CD4-positive, alpha-beta T cell treated with Interleukin-15 for 4 hours (primary cell): ENCODE data around the gene HECTD1.
"Not testable (repeated sequence)": the region's sequence is repeated elsewhere in the genome, so short reads cannot be mapped to it uniquely, and the experiment has no call there.

Experiments
- DNase-seq: peaks from one replicate; pipeline ENCODE4 v3.0.0-alpha.2; 2020; ENCODE audit warnings: low spot score

HECTD1 gene

DNA sequence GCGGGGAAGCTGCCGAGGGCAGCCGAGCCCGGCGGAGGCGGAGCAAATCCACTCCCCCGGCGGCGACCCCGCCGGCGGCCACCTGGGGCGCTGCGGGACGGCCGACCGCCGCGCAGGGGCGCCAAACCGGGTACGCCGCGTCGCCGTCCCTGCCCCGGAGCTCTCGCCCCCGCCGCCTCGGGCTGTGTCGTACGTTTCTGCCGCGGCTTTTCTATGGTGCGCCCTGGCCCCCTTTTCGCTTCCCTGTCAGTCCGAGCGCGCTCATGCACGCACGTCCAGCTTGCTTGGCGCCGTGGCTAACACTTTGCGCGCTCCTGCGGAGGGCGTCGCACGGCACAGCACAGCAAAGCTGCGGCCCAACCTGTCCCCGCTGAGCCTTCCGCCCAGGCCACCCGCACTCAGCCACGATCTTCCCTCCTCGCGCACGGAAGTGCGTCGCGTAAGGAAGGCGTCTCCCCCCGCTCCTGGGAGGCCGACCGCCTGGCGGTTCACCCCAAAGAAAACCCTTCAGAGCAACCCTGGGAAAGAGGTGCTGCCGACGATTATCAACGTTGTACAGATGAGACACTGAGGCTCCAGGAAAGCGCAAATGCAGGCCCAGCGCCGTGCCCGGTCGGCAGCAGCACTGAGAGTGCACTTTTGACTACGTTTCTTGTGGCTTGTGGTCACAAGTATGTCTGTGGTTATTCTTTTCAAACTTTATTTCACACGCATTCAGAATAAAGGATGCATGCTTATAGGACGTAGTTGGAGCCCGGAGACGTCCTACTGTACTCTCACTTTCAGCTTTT, at the start of gene HECTD1:
TSS of gene HECTD1 (minus strand) at position 39 of the 791 bp plus-strand sequence. CDS start 1,857 bp downstream, outside the sequence.
- peak; percentile 88 for DNase-seq

DNA sequence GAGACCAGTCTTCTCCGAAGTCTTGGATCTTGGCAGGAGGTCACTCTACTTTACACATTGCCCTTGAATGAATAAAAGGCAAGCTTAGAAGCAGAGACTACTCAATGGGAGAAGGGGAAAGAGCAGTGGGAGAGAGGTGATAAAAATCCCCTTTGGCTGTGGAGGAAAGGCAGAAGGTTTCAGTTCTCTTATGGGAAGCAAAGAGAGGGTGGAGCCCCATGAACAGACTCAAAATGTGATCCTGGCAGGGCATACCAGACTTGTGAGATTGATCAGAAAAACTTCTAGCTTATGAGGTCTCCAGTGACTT, 49.6 kb upstream of the HECTD1 start:
- no peak for DNase-seq

- no peak for DNase-seq
Observed at GRCh38 chr14:31256534-31257243, 49.1 kb upstream of the HECTD1 start.

DNA sequence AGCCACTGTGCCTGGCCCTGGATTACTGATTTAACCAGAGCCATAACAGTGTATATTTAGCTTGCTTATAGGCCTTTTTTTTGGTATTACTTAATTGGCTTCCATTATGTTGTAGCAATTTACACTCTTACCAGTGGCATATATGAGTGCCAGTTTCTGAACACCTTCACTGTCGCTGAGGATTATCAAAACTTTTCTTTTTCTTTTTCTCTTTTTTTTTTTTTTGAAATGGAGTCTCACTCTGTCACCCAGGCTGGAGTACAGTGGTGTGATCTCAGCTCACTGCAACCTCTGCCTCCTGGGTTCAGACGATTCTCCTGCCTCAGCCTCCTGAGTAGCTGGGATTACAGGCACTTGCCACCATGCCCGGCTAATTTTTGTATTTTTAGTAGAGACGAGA, 48.3 kb upstream of the HECTD1 start:
- not testable (repeated sequence) for DNase-seq

DNA sequence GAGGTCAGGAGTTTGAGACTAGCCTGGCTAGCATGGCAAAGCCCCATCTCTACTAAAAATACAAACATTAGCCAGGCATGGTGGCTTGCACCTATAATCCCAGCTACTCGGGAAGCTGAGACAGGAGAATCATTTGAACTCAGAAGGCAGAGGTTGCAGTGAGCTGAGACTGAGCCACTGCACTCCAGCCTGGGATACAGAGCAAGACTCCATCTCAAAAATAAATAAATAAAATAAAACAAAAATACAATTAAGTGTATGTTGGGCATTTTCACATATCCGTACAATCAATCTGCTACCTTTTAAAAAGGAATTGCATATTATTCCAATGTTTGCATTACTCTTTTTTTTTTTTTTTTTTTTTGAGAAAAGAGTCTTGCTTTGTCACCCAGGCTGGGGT, 47.7 kb upstream of the HECTD1 start:
- no peak for DNase-seq

DNA sequence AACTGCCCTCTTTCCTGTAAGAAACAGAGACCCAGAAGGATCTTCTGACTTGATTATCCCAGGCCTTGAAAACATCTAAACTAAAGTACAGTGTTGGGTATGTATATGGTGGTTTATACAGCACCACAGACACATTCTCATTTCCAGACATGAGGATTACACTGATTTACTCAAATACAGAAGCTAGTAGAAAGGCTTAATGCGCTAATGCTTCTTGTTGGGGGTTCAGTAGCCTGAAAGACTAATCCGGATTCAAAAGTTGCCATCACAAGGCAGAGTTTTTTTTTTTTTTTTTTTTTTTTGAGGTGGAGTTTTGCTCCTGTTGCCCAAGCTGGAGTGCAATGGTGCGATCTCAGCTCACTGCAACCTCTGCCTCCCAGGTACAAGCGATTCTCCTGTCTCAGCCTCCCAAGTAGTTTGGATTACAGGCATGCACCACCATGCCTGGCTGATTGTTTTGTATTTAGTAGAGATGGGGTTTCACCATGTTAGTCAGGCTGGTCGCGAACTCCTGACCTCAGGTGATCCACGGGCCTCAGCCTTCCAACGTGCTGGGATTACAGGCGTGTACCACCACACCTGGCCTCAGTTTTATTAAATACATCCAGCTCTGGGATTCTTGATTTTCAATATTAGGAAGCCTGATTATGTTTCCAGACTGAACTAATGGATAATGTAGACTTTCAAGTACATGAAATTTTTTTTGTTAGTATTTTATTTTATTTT, 46.3 kb upstream of the HECTD1 start:
- no peak for DNase-seq

DNA sequence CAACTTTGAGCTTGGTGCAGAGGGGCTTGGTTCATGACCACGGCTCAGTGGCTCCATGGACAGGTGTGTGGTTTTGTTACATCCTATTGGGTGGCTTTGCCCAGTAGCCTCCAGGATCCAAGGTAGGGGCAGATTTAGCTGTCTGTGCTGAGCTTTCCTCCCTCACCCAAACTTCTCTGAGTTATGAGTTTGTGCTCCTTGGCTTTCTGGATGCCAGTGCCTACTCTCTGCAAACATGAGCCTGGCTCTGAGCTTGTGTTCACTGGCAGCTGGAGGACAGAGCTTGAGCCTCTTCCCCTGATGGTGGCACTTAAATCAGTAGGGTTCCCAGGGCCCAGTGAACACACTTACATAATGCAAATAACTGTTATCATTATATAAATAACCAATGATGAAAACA, 45.3 kb upstream of the HECTD1 start:
- DNase-seq: no peak

DNA sequence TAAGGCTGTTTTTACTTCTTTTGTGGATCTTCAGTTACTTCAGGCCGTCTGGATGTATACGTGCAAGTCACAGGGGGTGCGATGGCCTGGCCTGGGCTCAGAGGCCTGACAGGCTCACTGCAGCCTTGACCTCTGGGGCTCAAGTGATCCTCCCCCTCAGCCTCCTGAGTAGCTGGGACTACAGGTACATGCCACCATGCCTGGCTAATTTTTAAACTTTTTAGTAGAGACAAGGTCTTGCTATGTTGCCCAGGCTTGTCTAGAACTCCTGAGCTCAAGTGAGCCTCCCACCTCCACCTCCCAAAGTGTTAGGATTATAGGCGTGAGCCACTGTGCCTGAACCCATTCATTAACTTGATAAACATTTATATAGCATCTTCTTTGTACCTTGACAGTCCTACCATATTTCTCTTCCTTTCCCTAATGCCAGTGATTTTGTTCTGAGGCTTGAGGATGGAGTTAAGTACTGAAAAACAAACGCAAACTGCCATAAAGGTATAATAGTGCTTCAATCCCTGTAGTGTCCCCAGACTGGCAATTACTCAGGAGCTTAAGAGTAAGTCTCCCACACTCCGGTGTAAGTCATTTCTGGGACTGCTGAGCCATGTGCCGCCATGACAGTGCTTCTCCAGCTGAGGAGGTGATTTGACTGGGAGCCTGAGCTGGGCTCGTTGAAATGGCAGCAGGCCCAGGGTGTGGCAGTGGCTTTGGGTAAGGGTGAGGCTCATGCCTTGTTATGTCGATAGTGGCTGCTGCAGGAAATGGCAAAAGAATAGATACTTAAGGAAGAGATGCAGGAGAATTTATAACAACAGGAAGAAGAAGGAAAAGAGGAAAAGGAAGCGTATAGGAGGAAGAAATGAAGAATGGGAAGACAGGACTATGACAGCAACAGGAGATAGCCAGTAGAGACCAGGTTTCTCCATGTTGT, 43.7 kb upstream of the HECTD1 start:
- DNase-seq: no peak

- no peak for DNase-seq
Observed at GRCh38 chr14:31244626-31245025, 37.0 kb upstream of the HECTD1 start.

GRCh38 chr14:31243860-31244259, 36.3 kb upstream of the HECTD1 start:
- DNase-seq: no peak

- not testable (repeated sequence) for DNase-seq
Observed at GRCh38 chr14:31242161-31242940, 34.8 kb upstream of the HECTD1 start.

GRCh38 chr14:31241450-31242114, 34.0 kb upstream of the HECTD1 start:
- DNase-seq: no peak

- no peak for DNase-seq
Observed at GRCh38 chr14:31239741-31240140, 32.1 kb upstream of the HECTD1 start.

GRCh38 chr14:31235462-31235861, 27.9 kb upstream of the HECTD1 start:
- no peak for DNase-seq

DNA sequence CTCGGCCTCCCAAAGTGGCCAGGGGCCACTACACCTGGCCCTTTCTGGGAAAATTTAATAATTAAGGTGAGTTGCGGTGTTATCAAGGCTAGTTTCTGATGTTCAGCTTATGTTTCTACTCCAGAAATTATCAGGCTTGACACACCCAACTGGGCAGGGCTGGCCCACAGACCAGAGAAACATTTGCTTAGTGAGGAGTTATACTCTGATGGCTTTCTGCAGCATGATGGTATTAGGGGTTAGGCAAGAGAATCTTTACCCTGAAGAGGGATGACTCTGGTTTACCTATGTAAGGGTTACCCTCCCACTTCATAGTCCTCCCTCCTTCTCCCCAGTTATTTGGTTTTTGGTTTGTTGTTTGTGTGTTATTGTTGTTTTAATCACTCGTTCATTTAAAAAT, 24.5 kb upstream of the HECTD1 start:
- DNase-seq: no peak

- not testable (repeated sequence) for DNase-seq
Observed at GRCh38 chr14:31231272-31231671, 23.7 kb upstream of the HECTD1 start.

GRCh38 chr14:31230573-31230958, 23.0 kb upstream of the HECTD1 start:
- DNase-seq: no peak

DNA sequence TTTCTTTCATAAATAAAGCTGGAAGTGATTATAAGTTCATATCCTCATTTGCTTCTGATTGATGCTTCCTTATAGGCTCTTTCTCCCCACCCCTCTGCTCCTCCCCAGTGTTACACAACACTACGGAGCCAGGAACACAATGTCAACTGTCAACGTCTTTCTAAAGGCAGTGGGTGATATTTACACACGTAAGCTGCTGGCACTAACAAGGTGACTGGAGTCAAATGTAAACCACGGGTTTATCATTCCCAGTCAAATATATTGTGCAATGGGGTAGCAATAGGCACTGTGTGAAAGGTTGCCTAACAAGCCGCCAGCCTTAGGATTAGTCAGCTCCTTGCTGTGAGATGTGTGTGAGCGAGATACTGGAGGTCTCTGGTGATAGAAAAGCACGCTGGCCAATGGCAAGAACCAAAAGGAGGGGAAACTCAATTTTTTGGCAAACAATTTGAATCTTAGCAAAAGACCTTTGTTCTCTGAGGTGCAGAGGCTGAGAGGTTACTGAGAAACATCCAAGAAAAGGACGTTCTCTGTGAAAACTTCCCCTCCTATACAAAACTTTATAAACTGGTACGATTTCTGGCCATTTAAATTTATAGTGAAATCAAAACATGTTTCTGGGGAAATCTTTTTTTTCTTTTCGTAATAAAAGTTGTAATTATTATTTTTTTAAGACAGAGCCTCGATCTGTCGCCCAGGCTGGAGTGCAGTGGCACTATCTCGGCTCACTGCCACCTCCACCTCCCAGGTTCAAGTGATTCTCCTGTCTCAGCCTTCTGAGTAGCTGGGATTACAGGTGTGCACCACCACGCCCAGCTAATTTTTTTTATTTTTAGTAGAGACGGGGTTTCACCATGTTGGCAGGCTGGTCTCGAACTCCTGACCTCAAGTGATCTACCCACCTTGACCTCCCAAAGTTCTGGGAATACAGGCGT, 22.3 kb upstream of the HECTD1 start:
- DNase-seq: no peak

GRCh38 chr14:31229009-31229408, 21.4 kb upstream of the HECTD1 start:
- no peak for DNase-seq
